ENCODE results near the gene TAX1BP3.

Gene TAX1BP3

DNA sequence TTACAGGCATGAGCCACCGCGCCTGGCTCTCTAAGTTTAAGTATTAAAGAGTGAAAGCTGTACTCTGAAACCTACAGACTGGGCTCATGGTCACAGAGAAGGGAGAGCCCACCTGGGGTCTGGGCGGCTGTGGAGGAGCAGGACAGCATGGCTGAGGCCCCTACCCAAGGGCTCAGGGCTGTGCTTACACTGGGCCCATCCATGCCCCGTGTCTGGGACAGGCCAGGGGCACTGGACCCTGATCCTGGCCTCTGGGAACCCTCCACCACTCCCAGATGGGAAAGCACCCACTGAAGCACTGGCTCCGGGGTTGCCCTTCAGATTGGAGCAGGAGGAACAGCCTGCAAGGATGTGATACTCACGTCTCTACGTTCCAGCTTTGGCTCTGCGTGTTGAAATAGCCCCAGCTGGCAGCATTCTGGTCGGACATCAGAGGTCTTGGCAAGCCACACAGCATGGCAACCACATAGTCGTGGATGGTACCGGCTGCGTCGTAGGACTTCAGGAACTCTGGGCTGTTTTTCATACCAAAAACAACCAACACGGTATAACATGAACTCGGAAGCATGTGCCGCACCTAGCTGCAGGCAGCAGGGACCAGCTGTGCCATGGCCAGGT lies 45.3 kb downstream of the TAX1BP3 start:
- no peak for DNase-seq

DNA sequence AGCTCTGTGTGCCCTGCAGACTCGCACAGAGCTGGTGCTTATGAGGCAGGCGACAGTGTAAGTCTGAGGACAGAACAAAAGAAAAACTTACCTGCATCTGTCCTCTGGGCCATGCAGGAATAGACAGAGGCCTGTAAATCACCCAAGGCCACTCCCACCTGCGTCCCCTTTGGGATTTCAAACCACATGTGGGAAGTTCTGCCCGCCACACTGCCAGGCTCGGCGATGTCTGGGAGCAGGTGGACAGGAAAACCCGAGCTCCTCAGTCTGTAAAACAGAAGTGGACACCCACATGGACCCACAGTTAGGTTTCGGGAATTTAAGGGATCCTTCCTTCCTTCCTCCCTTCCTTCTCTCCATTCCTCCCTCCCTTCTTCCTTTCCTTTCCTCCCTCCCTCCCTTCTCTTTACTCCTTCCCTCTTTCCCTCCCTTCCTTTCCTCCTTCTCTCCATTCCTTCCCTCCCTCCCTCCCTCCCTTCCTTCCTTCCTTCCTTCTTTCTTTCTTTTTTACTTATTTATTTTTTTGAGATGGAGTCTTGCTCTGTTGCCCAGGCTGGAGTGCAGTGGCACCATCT lies 47.1 kb downstream of the TAX1BP3 start:
- DNase-seq, result no peak

DNA sequence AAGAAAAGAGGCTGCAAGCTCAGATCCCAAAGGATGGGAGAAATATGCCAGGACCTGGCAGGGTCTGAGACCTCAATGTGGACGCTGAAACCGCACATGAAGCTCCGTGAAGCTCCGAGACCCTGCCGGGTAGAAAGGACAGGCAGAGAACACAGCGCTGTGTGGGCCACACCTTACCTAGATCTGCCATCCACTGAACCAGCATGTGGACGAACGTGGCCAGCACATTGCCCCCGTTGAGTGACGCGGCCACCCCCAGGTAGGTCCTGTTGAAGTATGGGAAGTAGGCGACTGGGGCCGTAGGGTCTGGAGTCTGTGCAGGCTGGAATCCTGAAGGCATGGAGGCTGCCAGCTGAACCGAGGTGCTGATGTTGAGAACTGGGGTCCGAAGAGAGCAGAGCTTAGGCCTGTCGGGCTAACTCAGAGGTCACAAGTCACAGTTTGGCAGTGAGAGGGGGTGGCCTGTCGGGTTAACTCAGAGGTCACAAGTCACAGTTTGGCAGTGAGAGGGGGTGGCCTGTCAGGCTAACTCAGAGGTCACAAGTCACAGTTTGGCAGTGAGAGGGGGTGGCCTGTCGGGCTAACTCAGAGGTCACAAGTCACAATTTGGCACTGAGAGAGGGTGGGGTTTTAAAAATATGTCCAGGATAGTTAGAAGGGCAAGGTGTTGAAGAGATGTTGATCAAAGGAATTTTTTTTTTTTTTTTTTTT lies 53.1 kb downstream of the TAX1BP3 start:
- no peak for DNase-seq

DNA sequence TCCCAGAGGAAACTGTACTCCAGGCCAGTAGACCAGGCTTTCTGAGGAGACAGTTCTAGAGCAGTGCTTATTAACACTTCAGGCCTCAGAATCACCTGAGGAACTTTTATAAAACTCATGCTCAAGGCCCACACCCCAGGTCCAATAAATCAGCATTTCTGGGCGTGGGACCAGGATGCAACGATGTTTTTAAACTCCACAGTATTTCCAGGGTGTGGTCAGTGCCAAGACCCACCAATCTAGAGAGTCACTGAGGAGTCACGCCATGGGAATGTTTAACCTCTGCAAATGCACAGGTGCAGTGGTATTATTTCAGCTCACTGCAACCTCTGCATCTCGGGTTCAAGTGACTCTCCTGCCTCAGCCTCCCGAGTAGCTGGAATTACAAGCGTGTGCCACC lies 55.3 kb downstream of the TAX1BP3 start:
- no peak for DNase-seq
